HG03432 (cell line): ENCODE data around the gene MYL5.
A peak's percentile ranks its signal among the peaks of the same experiment; 100 is the strongest.
"Not testable (repeated sequence)": the region's sequence is repeated elsewhere in the genome, so short reads cannot be mapped to it uniquely, and the experiment has no call there.

Source experiments
- ATAC-seq: cut with Tn5 transposase; IDR thresholded peaks from one replicate; pipeline ENCODE4 v1.9.1; 2021; ENCODE audit warnings: mild to moderate bottlenecking, moderate library complexity; ENCODE audit not compliant: unreplicated experiment

Gene MYL5

GRCh38 chr4:683982-684622, 9.8 kb downstream of the MYL5 start:
- no peak for ATAC-seq

GRCh38 chr4:684623-685327, 10.4 kb downstream of the MYL5 start:
- no peak for ATAC-seq

- no peak for ATAC-seq
Observed at GRCh38 chr4:685679-686412, 11.5 kb downstream of the MYL5 start.

GRCh38 chr4:686413-687040, 12.2 kb downstream of the MYL5 start:
- ATAC-seq = no peak

- no peak for ATAC-seq
Observed at GRCh38 chr4:687048-687970, 13.0 kb downstream of the MYL5 start.

- no peak for ATAC-seq
Observed at GRCh38 chr4:687971-688853, 13.9 kb downstream of the MYL5 start.

GRCh38 chr4:688854-689681, 14.7 kb downstream of the MYL5 start, which contains the start of gene SLC49A3:
SLC49A3 (minus strand) TSS chr4:689151; CDS start chr4:689127, 24 bp downstream.
- no peak for ATAC-seq

GRCh38 chr4:689723-690122, 15.4 kb downstream of the MYL5 start:
- no peak for ATAC-seq

GRCh38 chr4:692771-693554, 18.6 kb downstream of the MYL5 start:
- ATAC-seq = no peak

- not testable (repeated sequence) for ATAC-seq
Observed at GRCh38 chr4:694341-694940, 20.1 kb downstream of the MYL5 start.

GRCh38 chr4:699816-700580, 25.7 kb downstream of the MYL5 start:
- ATAC-seq = peak; percentile 4

GRCh38 chr4:700587-701264, 26.4 kb downstream of the MYL5 start:
- no peak for ATAC-seq

- ATAC-seq = no peak
Observed at GRCh38 chr4:702618-703048, 28.3 kb downstream of the MYL5 start.

GRCh38 chr4:703336-704197, 29.2 kb downstream of the MYL5 start:
- no peak for ATAC-seq
